Measurements from ENCODE around the gene GRIK4.

Gene GRIK4

GRCh38 chr11:120793806-120794479 lies 282.4 kb downstream of the GRIK4 start:
- no peak for DNase-seq

GRCh38 chr11:120794748-120795147 lies 283.2 kb downstream of the GRIK4 start:
- DNase-seq = no peak

DNA sequence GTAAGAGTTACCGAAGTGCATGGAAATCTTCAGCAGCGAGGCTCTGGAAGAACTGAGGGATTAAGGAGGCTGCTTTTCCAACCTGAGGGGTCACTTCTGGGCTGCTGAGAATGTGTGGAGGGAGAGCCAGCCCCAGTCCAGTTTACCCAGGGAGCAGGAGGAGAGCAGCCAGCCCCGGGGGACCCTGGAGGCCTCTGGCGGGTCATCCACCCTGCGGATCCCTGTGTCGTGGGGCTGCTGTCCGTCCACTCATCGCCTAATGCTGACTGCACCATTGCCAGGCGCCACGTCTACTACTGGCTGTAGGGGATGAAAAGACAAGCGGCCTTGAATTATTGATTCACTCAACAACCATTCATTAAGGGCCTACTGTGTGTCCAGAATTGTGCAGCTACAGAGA lies 283.6 kb downstream of the GRIK4 start:
- DNase-seq = no peak

DNA sequence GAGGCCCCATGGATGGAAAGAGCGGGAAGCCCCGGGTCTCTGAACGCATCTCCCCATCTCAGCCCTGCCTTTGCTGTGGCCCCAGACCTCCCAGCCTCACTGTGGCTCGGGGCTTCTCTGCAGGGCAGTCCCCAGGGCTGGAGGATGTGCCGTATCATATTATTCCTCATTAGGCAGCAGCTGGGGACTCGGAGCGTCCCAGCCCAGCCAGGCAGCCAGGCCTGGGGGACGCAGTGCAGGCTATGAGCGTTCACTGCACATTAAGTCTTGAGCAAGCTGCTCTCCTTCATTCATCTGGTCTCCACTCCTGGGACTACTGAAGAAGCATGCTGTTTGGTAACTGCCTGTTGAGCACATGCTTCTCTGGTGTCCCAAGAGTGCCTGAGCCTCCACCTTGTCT lies 285.6 kb downstream of the GRIK4 start:
- DNase-seq = no peak

DNA sequence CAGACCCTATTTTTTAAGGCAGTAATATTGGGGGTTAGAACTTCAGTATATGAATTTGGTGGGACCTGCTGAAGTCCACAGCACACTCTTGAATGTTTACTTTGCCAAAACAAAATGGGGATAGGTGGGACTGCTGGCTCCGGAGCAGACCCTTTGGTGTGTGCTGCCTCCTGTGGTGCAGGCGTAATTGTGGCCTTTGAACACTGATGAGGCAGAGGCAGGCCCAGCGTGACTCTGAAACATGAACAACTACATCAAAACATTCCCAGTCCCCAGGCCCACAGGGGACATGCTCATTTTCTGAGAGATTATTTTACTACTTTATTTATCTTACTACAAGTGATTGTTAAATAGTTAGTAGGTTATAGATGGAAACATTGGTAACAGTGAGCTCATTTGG lies 287.3 kb downstream of the GRIK4 start:
- DNase-seq = no peak

DNA sequence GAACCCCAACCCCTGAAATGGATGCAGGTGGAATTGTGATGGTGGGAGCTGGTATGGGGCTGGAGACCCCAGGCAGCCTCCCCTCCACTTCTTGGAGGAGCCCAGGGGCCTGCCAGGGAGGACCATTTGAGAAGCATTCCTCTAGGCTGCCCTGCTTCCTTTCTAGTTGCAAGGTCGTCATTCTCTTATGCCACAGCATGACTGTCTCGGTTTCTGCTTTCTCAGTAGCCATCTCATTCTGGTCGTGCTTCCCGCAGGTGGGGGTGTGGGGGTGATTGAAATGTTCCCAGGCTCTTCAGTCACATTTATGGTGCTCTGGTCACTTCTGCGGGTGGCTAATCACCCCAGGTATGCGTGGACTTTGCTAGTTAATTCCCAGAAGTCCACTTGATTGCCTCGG lies 288.7 kb downstream of the GRIK4 start:
- DNase-seq = no peak

- no peak for DNase-seq
Observed at GRCh38 chr11:120801801-120802689, 290.5 kb downstream of the GRIK4 start.

GRCh38 chr11:120805960-120806555 lies 294.5 kb downstream of the GRIK4 start:
- DNase-seq = no peak

GRCh38 chr11:120807414-120808150 lies 296.0 kb downstream of the GRIK4 start:
- no peak for DNase-seq

GRCh38 chr11:120808616-120809050 lies 297.1 kb downstream of the GRIK4 start:
- DNase-seq = no peak

GRCh38 chr11:120810251-120810650 lies 298.7 kb downstream of the GRIK4 start:
- no peak for DNase-seq

- no peak for DNase-seq
Observed at GRCh38 chr11:120811199-120811598, 299.7 kb downstream of the GRIK4 start.

- DNase-seq = no peak
Observed at GRCh38 chr11:120811731-120812130, 300.2 kb downstream of the GRIK4 start.

- DNase-seq = no peak
Observed at GRCh38 chr11:120814531-120815318, 303.2 kb downstream of the GRIK4 start.

GRCh38 chr11:120815319-120816100 lies 304.0 kb downstream of the GRIK4 start:
- DNase-seq = no peak

DNA sequence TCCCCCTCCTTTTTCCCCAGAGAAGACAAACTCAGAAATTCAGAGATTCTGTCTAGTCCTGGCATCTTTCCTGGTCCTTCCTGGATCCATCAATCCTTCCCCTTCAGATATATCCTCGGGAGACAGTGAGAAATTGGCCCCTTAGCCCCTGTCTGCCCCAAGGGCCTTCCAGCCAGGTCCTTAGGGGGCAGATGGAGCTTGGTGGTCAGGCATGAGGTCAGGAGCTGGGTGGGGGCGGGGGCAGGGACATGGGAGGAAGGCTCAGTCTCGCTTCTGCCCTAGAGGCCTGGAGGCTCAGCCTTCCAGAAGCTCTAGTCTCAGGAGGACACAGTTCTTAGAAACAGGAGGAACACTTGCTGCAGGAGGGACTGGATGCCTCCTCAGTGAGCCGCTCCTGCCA lies 304.6 kb downstream of the GRIK4 start:
- DNase-seq = no peak

- DNase-seq = no peak
Observed at GRCh38 chr11:120816711-120817110, 305.2 kb downstream of the GRIK4 start.

DNA sequence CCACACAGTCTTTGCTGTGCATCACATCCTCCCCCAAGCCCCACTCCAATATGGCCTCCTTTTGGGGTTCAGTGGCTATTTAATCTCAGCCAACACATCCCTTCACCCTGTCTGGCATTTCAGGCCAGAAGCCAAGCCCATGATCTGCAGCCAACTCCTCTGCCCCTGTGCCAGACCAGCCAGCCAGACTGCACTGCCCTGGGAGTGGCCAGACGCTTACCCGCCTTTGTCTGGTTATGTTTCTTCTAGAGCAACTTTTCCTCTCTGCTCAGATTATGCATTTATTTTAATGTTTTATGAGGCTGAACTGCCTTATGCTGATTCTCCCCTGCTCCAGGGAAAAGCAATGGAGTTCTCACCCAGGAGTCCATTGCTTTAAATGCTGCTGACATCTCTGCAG lies 305.6 kb downstream of the GRIK4 start:
- no peak for DNase-seq

- DNase-seq = no peak
Observed at GRCh38 chr11:120818097-120818496, 306.5 kb downstream of the GRIK4 start.

GRCh38 chr11:120819003-120819402 lies 307.5 kb downstream of the GRIK4 start:
- DNase-seq = no peak
